ENCODE measurements around the gene OR5B12. TPM values are rescaled to one million over a fixed set of nuclear protein-coding genes. Genes with fewer than 3 reads are reported as not detected.

OR5B12 gene
- total RNA-seq, 1 donor, result not detected

GRCh38 chr11:58451585-58451984 is 9.5 kb upstream of the OR5B12 start:
- H3K4me3 ChIP-seq (ENCODE audit: low read depth, low read length), result no peak overlapping the region
- no peak for DNase-seq (ENCODE audit: low read depth)
- TF ChIP-seq CTCF (IDR thresholded peaks at IDR 0.05; ENCODE audit: insufficient read depth, low read length), result no peak

GRCh38 chr11:58446294-58446693 is 4.3 kb upstream of the OR5B12 start:
- no peak overlapping the region for H3K4me3 ChIP-seq (ENCODE audit: low read depth, low read length)
- DNase-seq (ENCODE audit: low read depth), result no peak
- no peak for TF ChIP-seq CTCF (IDR thresholded peaks at IDR 0.05; ENCODE audit: insufficient read depth, low read length)

GRCh38 chr11:58444300-58444699 is 2.3 kb upstream of the OR5B12 start:
- H3K4me3 ChIP-seq (ENCODE audit: low read depth, low read length), result no peak overlapping the region
- TF ChIP-seq CTCF (IDR thresholded peaks at IDR 0.05; ENCODE audit: insufficient read depth, low read length), result no peak
- DNase-seq (ENCODE audit: low read depth), result no peak

- H3K4me3 ChIP-seq (ENCODE audit: low read depth, low read length), result no peak overlapping the region
- TF ChIP-seq CTCF (IDR thresholded peaks at IDR 0.05; ENCODE audit: insufficient read depth, low read length), result no peak
- no peak for DNase-seq (ENCODE audit: low read depth)
Measured at GRCh38 chr11:58438486-58438885, 3.5 kb downstream of the OR5B12 start.

- H3K4me3 ChIP-seq (ENCODE audit: low read depth, low read length), result no peak overlapping the region
- DNase-seq (ENCODE audit: low read depth), result no peak
- TF ChIP-seq CTCF (IDR thresholded peaks at IDR 0.05; ENCODE audit: insufficient read depth, low read length), result no peak
Measured at GRCh38 chr11:58434217-58434616, 7.8 kb downstream of the OR5B12 start.

GRCh38 chr11:58433638-58434203 is 8.3 kb downstream of the OR5B12 start:
- DNase-seq (ENCODE audit: low read depth), result no peak
- no peak overlapping the region for H3K4me3 ChIP-seq (ENCODE audit: low read depth, low read length)
- no peak for TF ChIP-seq CTCF (IDR thresholded peaks at IDR 0.05; ENCODE audit: insufficient read depth, low read length)

GRCh38 chr11:58429273-58429672 is 12.8 kb downstream of the OR5B12 start:
- no peak for TF ChIP-seq CTCF (IDR thresholded peaks at IDR 0.05; ENCODE audit: insufficient read depth, low read length)
- DNase-seq (ENCODE audit: low read depth), result no peak
- H3K4me3 ChIP-seq (ENCODE audit: low read depth, low read length), result no peak overlapping the region
